OCI-LY7 (cell line): Measurements from ENCODE around the gene HSPB6. TPM values are rescaled to one million over a fixed set of nuclear protein-coding genes. Genes with fewer than 3 reads are reported as not detected.

ENCODE experiments used
- BruUV-seq: library from RNA; stranded (reverse); fragments of 400-500 nt; replicated peaks from 2 replicates; lab custom pipeline; 2021; lab: Mats Ljungman, UMichigan
- CTCF ChIA-PET: fragments of 300-600 bp; sonication (Branson Sonifier 250); formaldehyde crosslinking; loops from one replicate; lab custom pipeline; 2022; ENCODE audit warnings: antibody characterized with exemption; ENCODE audit not compliant: unreplicated experiment; lab: Charles Lee
- POLR2A ChIA-PET: fragments of 300-600 bp; sonication (Branson Sonifier 250); formaldehyde crosslinking; loops from one replicate; lab custom pipeline; 2022; ENCODE audit warnings: antibody characterized with exemption; lab: Charles Lee
- DNase-seq: peaks from one replicate; pipeline ENCODE4 v3.0.0-alpha.2; 2015; ENCODE audit warnings: low spot score
- H2AFZ ChIP-seq: fragments of 200-600 bp; sonication (generic), shearing (Covaris generic); 2 replicates; pipeline ENCODE4 v1.6.1; 2014; ENCODE audit warnings: mild to moderate bottlenecking, antibody characterized with exemption, low read length, moderate library complexity
- H3K27ac ChIP-seq: fragments of 200-600 bp; sonication (generic); 2 replicates; pipeline ENCODE4 v1.5.1; 2014; ENCODE audit warnings: mixed run types, low read depth, mild to moderate bottlenecking, moderate library complexity, low read length, inconsistent platforms; ENCODE audit not compliant: poor library complexity, severe bottlenecking
- H3K36me3 ChIP-seq: fragments of 200-600 bp; sonication (generic); 2 replicates; pipeline ENCODE4 v1.6.1; 2014; ENCODE audit warnings: mild to moderate bottlenecking, antibody characterized with exemption, low read length, moderate library complexity, mixed read lengths; ENCODE audit not compliant: insufficient read depth
- H3K4me1 ChIP-seq: fragments of 200-600 bp; sonication (generic); 2 replicates; pipeline ENCODE4 v1.5.1; 2014; ENCODE audit warnings: mild to moderate bottlenecking, low read length; ENCODE audit not compliant: insufficient read depth, poor library complexity, severe bottlenecking
- H3K4me2 ChIP-seq: fragments of 200-600 bp; sonication (generic); 2 replicates; pipeline ENCODE4 v1.6.1; 2014; ENCODE audit warnings: mild to moderate bottlenecking, low read length
- H3K4me3 ChIP-seq: fragments of 200-600 bp; sonication (generic); 2 replicates; pipeline ENCODE4 v1.5.1; 2014; ENCODE audit warnings: mild to moderate bottlenecking, low read depth, low read length; ENCODE audit not compliant: poor library complexity, severe bottlenecking
- H3K79me2 ChIP-seq: fragments of 200-600 bp; sonication (generic); 2 replicates; pipeline ENCODE4 v1.6.1; 2016; ENCODE audit warnings: low read depth, mild to moderate bottlenecking, low read length, moderate library complexity, mixed read lengths; ENCODE audit not compliant: insufficient read depth
- H3K9me2 ChIP-seq: fragments of 200-600 bp; sonication (generic); 2 replicates; pipeline ENCODE4 v1.6.1; 2016; ENCODE audit warnings: mild to moderate bottlenecking, low read length, mixed read lengths; ENCODE audit not compliant: insufficient read depth
- H3K9me3 ChIP-seq: fragments of 200-600 bp; sonication (generic); 2 replicates; pipeline ENCODE4 v1.6.1; 2014; ENCODE audit warnings: mild to moderate bottlenecking, mixed run types, low read length, mixed read lengths
- H4K20me1 ChIP-seq: fragments of 200-600 bp; sonication (generic); 2 replicates; pipeline ENCODE4 v1.6.1; 2014; ENCODE audit warnings: mild to moderate bottlenecking, antibody characterized with exemption, low read length, moderate library complexity, mixed read lengths; ENCODE audit not compliant: insufficient read depth
- CTCF ChIP-seq: fragments of 200-600 bp; sonication (generic); conservative IDR thresholded peaks from 2 replicates; pipeline ENCODE4 v1.5.1; 2014; ENCODE audit warnings: mild to moderate bottlenecking, antibody characterized with exemption, low read length, moderate library complexity, mixed read lengths
- EZH2phosphoT487 ChIP-seq: fragments of 200-600 bp; sonication (generic); IDR thresholded peaks from 2 replicates; pipeline ENCODE4 v1.6.1; 2018; ENCODE audit warnings: low read depth, borderline replicate concordance, mild to moderate bottlenecking, mixed run types, antibody characterized with exemption, low read length, moderate library complexity, mixed read lengths
- intact Hi-C: fragments of 100-400 bp; cut with micrococcal nuclease; formaldehyde crosslinking; loops from one replicate; pipeline ENCODE4 v1.10.0; 2022; ENCODE audit not compliant: unreplicated experiment
- total RNA-seq, 2 experiments: library from RNA; depleted of rRNA in 1 of 2; stranded (reverse); fragments of >200 nt in 1 of 2; shearing (Covaris generic) in 1 of 2; gene quantifications; 2 replicates each; pipeline ENCODE4 v1.2.3, GENCODE V29; 2014 to 2022

The HSPB6 gene
- total RNA-seq, 2 experiments from 2014 or later, result 1.7 TPM; not detected in 1

- Histone ChIP-seq H3K4me2 (no peak overlapping the region), H4K20me1 (peaks cover 6% of the 10 kb centered on the region), H3K9me3 (no peaks in the 10 kb centered on the region), H3K9me2 (no peaks in the 10 kb centered on the region), H3K36me3 (peaks cover 67% of the 10 kb centered on the region), H3K4me1 (peaks cover 9% of the 10 kb centered on the region), H2AFZ (no peak overlapping the region), H3K27ac (no peak overlapping the region), H3K79me2 (peaks cover 18% of the 10 kb centered on the region), H3K4me3 (no peak overlapping the region)
- ChIA-PET POLR2A (no interaction called here), CTCF (no interaction called here)
- no peak for DNase-seq
- TF ChIP-seq CTCF (no peak), EZH2phosphoT487 (no peak)
- no TSS peak for BruUV-seq
- intact Hi-C loops, result no loop called here
These were observed 35.5 kb downstream of the HSPB6 start for GRCh38 chr19:35721374-35721773.

- Histone ChIP-seq H3K9me3 (no peaks in the 10 kb centered on the region), H4K20me1 (peaks cover 6% of the 10 kb centered on the region), H3K4me1 (peaks cover 17% of the 10 kb centered on the region), H3K4me3 (no peak overlapping the region), H3K9me2 (no peaks in the 10 kb centered on the region), H2AFZ (no peak overlapping the region), H3K4me2 (no peak overlapping the region), H3K27ac (no peak overlapping the region), H3K79me2 (peaks cover 18% of the 10 kb centered on the region), H3K36me3 (peaks cover 60% of the 10 kb centered on the region)
- POLR2A ChIA-PET, result no interaction called here
- TF ChIP-seq EZH2phosphoT487, result no peak
- no peak for TF ChIP-seq CTCF
- no peak for DNase-seq
- CTCF ChIA-PET, result no interaction called here
- intact Hi-C loops, result no loop called here
- no TSS peak for BruUV-seq
These were observed 36.2 kb downstream of the HSPB6 start for GRCh38 chr19:35720648-35721047.

- Histone ChIP-seq H3K27ac (no peak overlapping the region), H3K4me1 (peaks cover 22% of the 10 kb centered on the region), H3K36me3 (peaks cover 55% of the 10 kb centered on the region), H3K4me3 (no peak overlapping the region), H2AFZ (no peak overlapping the region), H3K9me3 (no peaks in the 10 kb centered on the region), H4K20me1 (peaks cover 6% of the 10 kb centered on the region), H3K9me2 (no peaks in the 10 kb centered on the region), H3K4me2 (no peak overlapping the region), H3K79me2 (peaks cover 18% of the 10 kb centered on the region)
- ChIA-PET CTCF (no interaction called here), POLR2A (interaction anchor here (0.6 kb wide), 1 partner anchor 273 kb away, joined by 3 read pairs; no protein-coding TSS in a partner anchor)
- no TSS peak for BruUV-seq
- intact Hi-C loops, result no loop called here
- DNase-seq, result no peak
- no peak for TF ChIP-seq EZH2phosphoT487
- TF ChIP-seq CTCF, result no peak
These were observed 36.7 kb downstream of the HSPB6 start for GRCh38 chr19:35720163-35720524.
